ENCODE measurements around the gene MBP. TPM values are rescaled to one million over a fixed set of nuclear protein-coding genes. Genes with fewer than 3 reads are reported as not detected.

Gene MBP
- total and polyA plus RNA-seq, 10 donors: 11.1 to 96.0 (median 70.8) TPM

DNA sequence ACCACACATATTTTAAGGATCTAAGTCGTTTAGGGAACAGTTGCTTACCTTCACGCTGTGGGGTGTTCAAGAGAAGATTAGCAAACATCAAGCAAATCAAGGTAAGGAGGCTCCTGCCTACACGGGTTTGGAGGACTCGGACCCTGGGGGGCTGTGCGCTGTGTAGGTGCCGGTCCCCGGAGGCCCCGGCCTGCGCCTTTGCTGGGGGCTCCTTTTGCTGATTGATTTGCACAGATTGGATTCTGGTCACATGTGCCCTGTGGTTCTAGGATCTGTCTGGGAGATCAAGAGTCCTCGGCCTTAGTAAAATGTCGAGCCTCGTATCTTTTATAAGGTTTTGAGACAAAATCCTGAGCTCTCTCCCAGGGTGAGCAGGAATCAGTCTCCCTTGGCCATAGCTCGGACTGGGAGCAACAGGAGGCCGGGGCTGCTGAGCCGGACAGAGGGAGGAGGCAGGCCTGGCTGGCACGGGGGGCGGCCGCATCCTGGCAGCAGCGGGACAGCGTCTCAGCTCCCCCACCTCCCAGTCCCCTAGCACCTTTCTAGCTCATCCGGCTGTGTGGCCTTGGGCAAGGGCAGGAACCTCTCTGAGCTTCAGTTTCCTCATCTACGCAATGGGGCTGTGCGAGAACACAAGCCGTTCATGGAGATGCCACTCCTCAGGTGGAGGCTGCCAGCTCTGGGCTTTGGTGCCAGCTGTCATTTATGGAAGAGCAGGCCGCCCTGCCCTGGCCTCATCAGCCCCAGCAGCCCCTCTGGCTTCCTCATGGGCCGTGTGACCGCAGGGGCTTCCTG, 147.2 kb downstream of the MBP start:
- WGBS, 5 donors: 87 to 93% (median 92%) methylated on average over 25 to 27 of the region's 27 CpGs
- intact Hi-C loops (cut with DNase I; ENCODE audit: low total_unique reads): no loop called here

DNA sequence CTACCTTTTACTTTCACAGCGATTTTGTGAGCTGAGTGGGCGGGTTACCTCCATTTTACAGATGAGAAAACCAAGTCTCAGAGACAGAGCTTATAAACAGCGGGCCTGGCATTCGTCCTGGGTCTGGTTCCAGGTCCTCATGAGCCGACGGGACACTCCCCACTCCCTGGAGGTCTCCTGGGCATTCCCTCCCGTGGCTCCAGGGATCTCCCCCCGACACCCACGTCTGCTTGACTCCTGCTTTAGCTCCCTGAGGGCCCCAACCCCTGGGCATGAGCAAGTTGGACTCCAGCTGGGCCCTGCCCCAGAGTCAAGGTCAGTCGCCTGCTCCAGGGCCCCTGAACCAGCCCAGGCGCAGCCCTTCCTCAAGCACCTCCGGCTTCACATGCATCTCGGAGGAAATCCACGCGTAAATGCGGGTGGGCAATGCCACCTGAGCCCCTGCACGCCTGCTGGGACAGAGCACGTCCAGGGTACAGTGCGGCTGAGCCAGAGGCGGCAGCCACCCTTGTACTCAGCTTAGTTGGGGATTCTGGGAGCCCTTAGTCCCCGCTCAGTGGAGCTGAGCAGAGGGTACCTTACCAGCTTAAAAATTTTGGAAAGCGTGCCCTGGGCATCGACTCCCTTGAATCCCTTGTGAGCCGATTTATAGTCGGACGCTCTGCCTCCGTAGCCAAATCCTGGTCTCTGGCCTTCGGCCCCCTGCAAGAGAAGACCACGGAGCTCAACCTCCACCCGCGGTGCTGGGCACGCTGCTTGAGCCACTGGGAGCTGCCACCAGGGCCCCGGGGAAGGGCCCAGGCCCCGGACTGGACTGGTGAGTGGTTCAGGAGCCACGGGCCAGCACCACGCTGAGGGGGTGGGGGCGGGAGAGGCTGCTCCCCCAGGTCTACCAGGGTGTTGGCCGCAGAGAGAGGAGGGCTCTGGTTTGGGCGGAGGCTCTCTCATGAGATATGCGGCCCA, 148.1 kb downstream of the MBP start:
- no peaks in the 10 kb centered on the region for H3K9me3 ChIP-seq
- 89 to 96% (median 94%) methylated on average over 36 to 40 of the region's 40 CpGs for WGBS, 5 donors
- H3K4me3 ChIP-seq: no peak overlapping the region
- peaks cover 0 to 47% (median 16%) of the 10 kb centered on the region in 6 donors for H3K4me1 ChIP-seq
- peak; percentile 75 for DNase-seq
- TF ChIP-seq, protein P1, sequence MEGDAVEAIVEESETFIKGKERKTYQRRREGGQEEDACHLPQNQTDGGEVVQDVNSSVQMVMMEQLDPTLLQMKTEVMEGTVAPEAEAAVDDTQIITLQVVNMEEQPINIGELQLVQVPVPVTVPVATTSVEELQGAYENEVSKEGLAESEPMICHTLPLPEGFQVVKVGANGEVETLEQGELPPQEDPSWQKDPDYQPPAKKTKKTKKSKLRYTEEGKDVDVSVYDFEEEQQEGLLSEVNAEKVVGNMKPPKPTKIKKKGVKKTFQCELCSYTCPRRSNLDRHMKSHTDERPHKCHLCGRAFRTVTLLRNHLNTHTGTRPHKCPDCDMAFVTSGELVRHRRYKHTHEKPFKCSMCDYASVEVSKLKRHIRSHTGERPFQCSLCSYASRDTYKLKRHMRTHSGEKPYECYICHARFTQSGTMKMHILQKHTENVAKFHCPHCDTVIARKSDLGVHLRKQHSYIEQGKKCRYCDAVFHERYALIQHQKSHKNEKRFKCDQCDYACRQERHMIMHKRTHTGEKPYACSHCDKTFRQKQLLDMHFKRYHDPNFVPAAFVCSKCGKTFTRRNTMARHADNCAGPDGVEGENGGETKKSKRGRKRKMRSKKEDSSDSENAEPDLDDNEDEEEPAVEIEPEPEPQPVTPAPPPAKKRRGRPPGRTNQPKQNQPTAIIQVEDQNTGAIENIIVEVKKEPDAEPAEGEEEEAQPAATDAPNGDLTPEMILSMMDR (IDR thresholded peaks at IDR 0.05 in 8 of 11, conservative IDR thresholded peaks at IDR 0.05 in 3 of 11): no peak
- no peak for TF ChIP-seq POLR2AphosphoS5 (IDR thresholded peaks at IDR 0.05)
- no peak for TF ChIP-seq POLR2A (IDR thresholded peaks at IDR 0.05)
- no peak overlapping the region for H3K27ac ChIP-seq
- H3K27me3 ChIP-seq (replicated peaks in 1 of 7): no peaks in the 10 kb centered on the region
- H3K36me3 ChIP-seq: peaks cover 0 to 2% (median 0%) of the 10 kb centered on the region in 6 donors
- intact Hi-C loops (cut with DNase I; ENCODE audit: low total_unique reads): loop anchor here (5.0 kb wide), 1 partner anchor 62 kb away; no protein-coding TSS in a partner anchor

More for the DNA sequence above, 147.2 kb downstream of the MBP start:
- no peaks in the 10 kb centered on the region for H3K27me3 ChIP-seq (replicated peaks in 1 of 7)
- H3K4me1 ChIP-seq: peaks cover 0 to 38% (median 12%) of the 10 kb centered on the region in 6 donors
- peak; percentile 67 for DNase-seq
- H3K36me3 ChIP-seq: no peaks in the 10 kb centered on the region
- no peaks in the 10 kb centered on the region for H3K9me3 ChIP-seq
- no peak overlapping the region for H3K27ac ChIP-seq
- no peak for TF ChIP-seq POLR2A (IDR thresholded peaks at IDR 0.05)
- TF ChIP-seq, protein P1 (IDR thresholded peaks at IDR 0.05 in 8 of 11, conservative IDR thresholded peaks at IDR 0.05 in 3 of 11): no peak
- no peak overlapping the region for H3K4me3 ChIP-seq

DNA sequence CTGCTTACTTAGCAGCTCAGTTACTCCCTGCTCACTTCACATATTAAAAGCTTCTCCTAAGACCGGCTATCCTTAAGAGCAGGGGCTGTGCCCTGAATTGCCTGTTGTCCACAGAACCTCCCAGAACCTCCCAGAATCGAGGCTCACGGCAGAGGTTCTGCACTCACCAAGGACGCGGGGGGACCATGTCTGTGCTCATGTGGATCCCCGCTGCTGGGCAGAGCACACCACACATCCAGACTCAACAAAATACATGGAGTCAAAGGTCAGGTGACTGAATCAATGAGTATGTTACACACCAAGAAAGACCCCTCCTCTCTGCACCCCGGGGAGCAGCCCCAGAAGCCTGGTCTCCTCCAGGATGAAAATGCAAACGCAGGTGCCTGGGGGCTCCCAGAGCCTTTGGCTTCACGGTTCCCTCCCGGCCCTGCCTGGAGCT, 149.0 kb downstream of the MBP start:
- H3K4me3 ChIP-seq: no peak overlapping the region
- peak; percentile 73 for DNase-seq
- peaks cover 0 to 11% (median 0%) of the 10 kb centered on the region in 6 donors for H3K36me3 ChIP-seq
- no peak for TF ChIP-seq POLR2A (IDR thresholded peaks at IDR 0.05)
- TF ChIP-seq, protein P1 (IDR thresholded peaks at IDR 0.05 in 8 of 11, conservative IDR thresholded peaks at IDR 0.05 in 3 of 11): peak in 6 of 11 experiments; percentile 3 to 61 (median 12)
- peaks cover 0 to 47% (median 16%) of the 10 kb centered on the region in 6 donors for H3K4me1 ChIP-seq
- no peaks in the 10 kb centered on the region for H3K27me3 ChIP-seq (replicated peaks in 1 of 7)
- intact Hi-C loops (cut with DNase I; ENCODE audit: low total_unique reads): loop anchor here (5.0 kb wide), 1 partner anchor 61 kb away; no protein-coding TSS in a partner anchor
- H3K9me3 ChIP-seq: no peaks in the 10 kb centered on the region
- WGBS, 5 donors: 63 to 79% (median 71%) methylated on average over 9 to 10 of the region's 10 CpGs
- no peak overlapping the region for H3K27ac ChIP-seq

Data from spleen (tissue), 11 donors.